GM19455 (cell line): Measurements from ENCODE around the gene ASAP2.
"Not testable (repeated sequence)": the region's sequence is repeated elsewhere in the genome, so short reads cannot be mapped to it uniquely, and the experiment has no call there.

Source experiments
- ATAC-seq: cut with Tn5 transposase; IDR thresholded peaks from one replicate; pipeline ENCODE4 v1.9.1; 2021; ENCODE audit not compliant: unreplicated experiment

The ASAP2 gene

GRCh38 chr2:9211496-9211895 lies 4.9 kb downstream of the ASAP2 start:
- no peak for ATAC-seq

- no peak for ATAC-seq
Measured at GRCh38 chr2:9212010-9212635, 5.5 kb downstream of the ASAP2 start.

- ATAC-seq = no peak
Measured at GRCh38 chr2:9212661-9213411, 6.2 kb downstream of the ASAP2 start.

- ATAC-seq = no peak
Measured at GRCh38 chr2:9213477-9214051, 7.0 kb downstream of the ASAP2 start.

GRCh38 chr2:9214873-9215272 lies 8.3 kb downstream of the ASAP2 start:
- no peak for ATAC-seq

GRCh38 chr2:9215680-9216079 lies 9.1 kb downstream of the ASAP2 start:
- ATAC-seq = no peak

- not testable (repeated sequence) for ATAC-seq
Measured at GRCh38 chr2:9216143-9216542, 9.5 kb downstream of the ASAP2 start.

GRCh38 chr2:9217838-9218770 lies 11.5 kb downstream of the ASAP2 start:
- no peak for ATAC-seq

- ATAC-seq = no peak
Measured at GRCh38 chr2:9219027-9219445, 12.4 kb downstream of the ASAP2 start.

GRCh38 chr2:9220201-9220600 lies 13.6 kb downstream of the ASAP2 start:
- no peak for ATAC-seq

- ATAC-seq = no peak
Measured at GRCh38 chr2:9221223-9221622, 14.6 kb downstream of the ASAP2 start.

GRCh38 chr2:9222239-9222892 lies 15.8 kb downstream of the ASAP2 start:
- no peak for ATAC-seq

- no peak for ATAC-seq
Measured at GRCh38 chr2:9222893-9223287, 16.3 kb downstream of the ASAP2 start.

- ATAC-seq = no peak
Measured at GRCh38 chr2:9225806-9226205, 19.2 kb downstream of the ASAP2 start.

GRCh38 chr2:9226458-9227380 lies 20.1 kb downstream of the ASAP2 start:
- no peak for ATAC-seq

GRCh38 chr2:9228088-9228751 lies 21.6 kb downstream of the ASAP2 start:
- ATAC-seq = no peak

GRCh38 chr2:9228781-9229469 lies 22.3 kb downstream of the ASAP2 start:
- no peak for ATAC-seq

GRCh38 chr2:9229470-9229820 lies 22.8 kb downstream of the ASAP2 start:
- no peak for ATAC-seq
